ENCODE data around the gene TRAF4. TPM values are rescaled to one million over a fixed set of nuclear protein-coding genes. Genes with fewer than 3 reads are reported as not detected.
"Not testable (repeated sequence)": the region's sequence is repeated elsewhere in the genome, so short reads cannot be mapped to it uniquely, and the experiment has no call there.

Gene TRAF4
- total RNA-seq, 1 donor from 2014 or later, result 36.6 TPM

DNA sequence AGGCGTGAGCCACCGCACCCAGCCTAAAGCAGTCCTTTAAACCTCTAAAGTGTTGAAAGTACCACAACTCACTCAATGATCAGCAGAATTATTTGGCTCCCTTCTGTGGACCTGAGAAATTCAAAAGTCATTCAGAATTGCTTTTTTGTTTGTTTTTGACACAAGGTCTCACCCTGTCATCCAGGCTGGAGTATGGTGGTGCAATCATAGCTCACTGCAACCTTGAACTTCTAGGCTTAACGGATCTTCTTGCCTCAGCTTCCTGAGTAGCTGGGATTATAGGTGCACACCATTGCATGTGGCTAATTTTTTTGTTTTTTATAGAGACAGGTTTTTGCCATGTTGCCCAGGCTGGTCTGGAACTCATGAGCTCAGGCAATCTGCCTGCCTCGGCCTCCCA is 44.3 kb downstream of the TRAF4 start:
- TF ChIP-seq, protein P1, sequence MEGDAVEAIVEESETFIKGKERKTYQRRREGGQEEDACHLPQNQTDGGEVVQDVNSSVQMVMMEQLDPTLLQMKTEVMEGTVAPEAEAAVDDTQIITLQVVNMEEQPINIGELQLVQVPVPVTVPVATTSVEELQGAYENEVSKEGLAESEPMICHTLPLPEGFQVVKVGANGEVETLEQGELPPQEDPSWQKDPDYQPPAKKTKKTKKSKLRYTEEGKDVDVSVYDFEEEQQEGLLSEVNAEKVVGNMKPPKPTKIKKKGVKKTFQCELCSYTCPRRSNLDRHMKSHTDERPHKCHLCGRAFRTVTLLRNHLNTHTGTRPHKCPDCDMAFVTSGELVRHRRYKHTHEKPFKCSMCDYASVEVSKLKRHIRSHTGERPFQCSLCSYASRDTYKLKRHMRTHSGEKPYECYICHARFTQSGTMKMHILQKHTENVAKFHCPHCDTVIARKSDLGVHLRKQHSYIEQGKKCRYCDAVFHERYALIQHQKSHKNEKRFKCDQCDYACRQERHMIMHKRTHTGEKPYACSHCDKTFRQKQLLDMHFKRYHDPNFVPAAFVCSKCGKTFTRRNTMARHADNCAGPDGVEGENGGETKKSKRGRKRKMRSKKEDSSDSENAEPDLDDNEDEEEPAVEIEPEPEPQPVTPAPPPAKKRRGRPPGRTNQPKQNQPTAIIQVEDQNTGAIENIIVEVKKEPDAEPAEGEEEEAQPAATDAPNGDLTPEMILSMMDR (IDR thresholded peaks at IDR 0.05; ENCODE audit: insufficient read depth, low read length, severe bottlenecking), result no peak
- Histone ChIP-seq H3K4me3 (ENCODE audit: low read depth, low read length) (no peak overlapping the region), H3K27me3 (ENCODE audit: control insufficient read depth, insufficient read depth, low read length) (no peaks in the 10 kb centered on the region), H3K36me3 (ENCODE audit: control insufficient read depth, insufficient read depth, low read length) (no peaks in the 10 kb centered on the region)
- FAIRE-seq, result no peak
- no peak for DNase-seq (ENCODE audit: low read depth)

DNA sequence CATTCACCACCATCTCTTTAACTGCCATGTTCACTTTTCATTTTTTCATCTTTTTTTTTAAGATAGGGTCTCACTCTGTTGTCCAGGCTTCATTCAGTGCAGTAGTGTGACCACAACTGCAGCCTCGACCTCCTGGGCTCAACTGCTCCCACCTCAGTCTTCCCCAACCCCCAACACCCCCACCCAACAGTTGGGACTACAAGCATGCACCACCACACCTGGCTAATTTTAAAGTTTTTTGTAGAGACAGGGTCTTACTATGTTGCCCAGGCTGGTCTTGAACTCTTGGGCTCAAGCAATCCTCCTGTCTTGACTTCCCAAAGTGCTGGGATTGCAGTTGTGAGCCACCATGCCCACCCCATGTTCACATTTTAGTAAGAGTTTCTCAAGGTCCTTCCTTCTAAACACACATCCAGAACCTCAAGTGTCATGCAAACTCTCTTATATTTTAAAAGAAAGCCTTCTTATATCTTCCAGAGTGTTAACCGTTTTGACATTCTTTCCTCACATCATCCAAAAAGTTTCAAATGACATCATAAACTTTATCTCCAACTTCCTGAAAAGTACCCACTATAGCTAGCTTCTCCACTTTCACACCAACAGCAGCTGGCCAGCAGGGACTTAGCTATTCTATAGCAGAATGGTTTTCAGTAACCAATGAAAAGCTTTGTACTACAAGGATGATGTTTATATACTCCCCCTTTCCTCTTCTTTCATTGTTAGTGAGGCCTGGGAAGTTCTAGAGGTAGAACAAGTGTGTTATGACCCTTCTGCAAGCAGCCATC is 49.3 kb downstream of the TRAF4 start:
- no peak for DNase-seq (ENCODE audit: low read depth)
- FAIRE-seq, result no peak
- TF ChIP-seq, protein P1 (IDR thresholded peaks at IDR 0.05; ENCODE audit: insufficient read depth, low read length, severe bottlenecking), result no peak

DNA sequence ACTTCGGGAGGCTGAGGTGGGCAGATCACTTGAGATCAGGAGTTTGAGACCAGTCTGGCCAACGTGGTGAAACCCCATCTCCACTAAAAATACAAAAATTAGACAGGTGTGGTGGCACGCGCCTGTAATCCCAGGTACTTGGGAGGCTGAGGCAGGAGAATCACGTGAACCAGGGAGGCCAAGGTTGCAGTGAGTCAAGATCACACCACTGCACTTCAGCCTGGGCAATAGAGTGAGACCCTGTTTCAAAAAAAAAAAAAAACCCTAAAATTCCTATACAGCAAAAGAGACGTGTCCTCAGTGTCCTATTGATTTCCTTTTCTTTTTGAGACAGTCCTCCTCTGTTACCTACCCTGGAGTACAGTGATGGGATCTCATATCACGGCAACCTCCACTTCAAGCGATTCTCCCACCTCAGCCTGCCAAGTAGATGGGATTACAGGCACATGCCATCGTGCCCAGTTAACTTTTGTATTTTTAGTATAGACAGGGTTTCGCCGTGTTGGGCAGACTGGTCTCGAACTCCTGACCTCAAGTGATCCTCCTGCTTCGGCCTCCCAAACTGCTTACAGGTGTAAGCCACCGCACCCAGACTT is 51.1 kb downstream of the TRAF4 start:
- H3K36me3 ChIP-seq (ENCODE audit: control insufficient read depth, insufficient read depth, low read length); FAIRE-seq; H3K27me3 ChIP-seq (ENCODE audit: control insufficient read depth, insufficient read depth, low read length); DNase-seq (ENCODE audit: low read depth); H3K4me3 ChIP-seq (ENCODE audit: low read depth, low read length): not testable (repeated sequence)

More for the DNA sequence above, 49.3 kb downstream of the TRAF4 start:
- H3K4me3 ChIP-seq (ENCODE audit: low read depth, low read length), result no peak overlapping the region
- no peaks in the 10 kb centered on the region for H3K36me3 ChIP-seq (ENCODE audit: control insufficient read depth, insufficient read depth, low read length)
- no peaks in the 10 kb centered on the region for H3K27me3 ChIP-seq (ENCODE audit: control insufficient read depth, insufficient read depth, low read length)

DNA sequence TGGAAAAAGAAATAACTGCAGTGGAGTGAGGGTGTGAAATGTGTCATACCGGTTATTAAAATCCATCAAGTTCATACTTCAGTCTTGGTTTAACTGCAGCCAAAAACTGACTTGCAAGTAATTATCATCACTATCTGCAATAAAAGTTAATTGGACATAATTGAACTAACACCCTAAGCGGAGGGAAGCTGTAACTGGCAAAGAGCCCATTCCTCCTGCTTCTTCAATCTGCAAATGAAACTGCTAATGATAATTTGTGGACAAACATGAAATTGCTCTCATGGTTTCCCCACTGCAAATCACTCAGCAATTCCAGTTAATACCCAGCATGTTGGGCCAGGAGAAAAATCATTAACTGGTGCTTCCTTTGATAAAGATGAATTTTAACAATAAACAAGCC is 52.3 kb downstream of the TRAF4 start:
- DNase-seq (ENCODE audit: low read depth), result no peak
- FAIRE-seq, result no peak
- no peaks in the 10 kb centered on the region for H3K27me3 ChIP-seq (ENCODE audit: control insufficient read depth, insufficient read depth, low read length)
- TF ChIP-seq, protein P1 (IDR thresholded peaks at IDR 0.05; ENCODE audit: insufficient read depth, low read length, severe bottlenecking), result no peak
- H3K4me3 ChIP-seq (ENCODE audit: low read depth, low read length), result no peak overlapping the region
- H3K36me3 ChIP-seq (ENCODE audit: control insufficient read depth, insufficient read depth, low read length), result no peaks in the 10 kb centered on the region

Other genes with a start within 250 kb of the TRAF4 start
- gene FOXN1, start 237.7 kb upstream of the TRAF4 start, total RNA-seq, result 0.38 TPM in 1 of 2 replicates, not detected in the other
- 21.9 and 22.8 TPM in 2 replicates for gene UNC119, start 191.4 kb upstream of the TRAF4 start, total RNA-seq
- gene PIGS, start 172.5 kb upstream of the TRAF4 start, total RNA-seq, result 25.5 and 36.0 TPM in 2 replicates
- 39.3 and 53.4 TPM in 2 replicates for gene ALDOC, start 167.1 kb upstream of the TRAF4 start, total RNA-seq
- 1.3 and 2.0 TPM in 2 replicates for gene SPAG5, start 145.0 kb upstream of the TRAF4 start, total RNA-seq
- 6.6 and 11.8 TPM in 2 replicates for gene RSKR, start 129.8 kb upstream of the TRAF4 start, total RNA-seq
- 164 and 168 TPM in 2 replicates for gene BLTP2, start 98.9 kb upstream of the TRAF4 start, total RNA-seq
- 50.8 and 70.4 TPM in 2 replicates for gene SDF2, start 82.1 kb upstream of the TRAF4 start, total RNA-seq
- gene SUPT6H, start 81.8 kb upstream of the TRAF4 start, total RNA-seq, result 23.2 and 32.9 TPM in 2 replicates
- 0.26 and 0.64 TPM in 2 replicates for gene PROCA1, start 32.1 kb upstream of the TRAF4 start, total RNA-seq
- 42.5 and 68.7 TPM in 2 replicates for gene RAB34, start 26.1 kb upstream of the TRAF4 start, total RNA-seq
- gene RPL23A, start 24.0 kb upstream of the TRAF4 start, total RNA-seq, result 928 and 1,097 TPM in 2 replicates
- gene TLCD1, start 17.8 kb upstream of the TRAF4 start, total RNA-seq, result 6.5 and 7.4 TPM in 2 replicates
- gene NEK8, start 15.2 kb upstream of the TRAF4 start, total RNA-seq, result 3.1 and 3.2 TPM in 2 replicates
- gene FAM222B, start 98.8 kb downstream of the TRAF4 start, total RNA-seq, result 3.2 and 3.6 TPM in 2 replicates
- 17.3 and 17.6 TPM in 2 replicates for gene ERAL1, start 111.0 kb downstream of the TRAF4 start, total RNA-seq
- gene FLOT2, start 153.7 kb downstream of the TRAF4 start, total RNA-seq, result 24.5 TPM in 2 replicates
- 2.9 and 11.3 TPM in 2 replicates for gene DHRS13, start 159.1 kb downstream of the TRAF4 start, total RNA-seq
- 5.4 and 7.1 TPM in 2 replicates for gene PHF12, start 207.5 kb downstream of the TRAF4 start, total RNA-seq

Data from bronchial epithelial cell (primary cell).